HEK293 (cell line): Measurements from ENCODE around the gene PHACTR1.

Experiments
- GFI1B ChIP-seq: fragments of 450-650 bp; formaldehyde crosslinking; IDR thresholded peaks from 2 replicates; pipeline ENCODE4 v1.5.1; 2016; ENCODE audit warnings: missing biosample characterization, missing genetic modification characterization
- REPIN1 ChIP-seq: fragments of 450-650 bp; formaldehyde crosslinking; IDR thresholded peaks from 2 replicates; pipeline ENCODE4 v1.5.1; 2017; ENCODE audit warnings: missing biosample characterization, missing genetic modification characterization, low read depth
- YY1 ChIP-seq: fragments of 450-650 bp; formaldehyde crosslinking; IDR thresholded peaks from 2 replicates; pipeline ENCODE4 v1.5.1; 2018; ENCODE audit warnings: missing biosample characterization, missing genetic modification characterization
- ZBTB7A ChIP-seq: fragments of 450-650 bp; formaldehyde crosslinking; IDR thresholded peaks from 2 replicates; pipeline ENCODE4 v1.5.1; 2016; ENCODE audit warnings: low read depth, missing biosample characterization, missing genetic modification characterization
- ZFP41 ChIP-seq: fragments of 450-650 bp; formaldehyde crosslinking; IDR thresholded peaks from 2 replicates; pipeline ENCODE4 v1.5.1; 2016; ENCODE audit warnings: missing biosample characterization, missing genetic modification characterization, borderline replicate concordance
- ZNF114 ChIP-seq: fragments of 450-650 bp; formaldehyde crosslinking; IDR thresholded peaks from 2 replicates; pipeline ENCODE4 v1.5.0; 2017; ENCODE audit warnings: missing biosample characterization, missing genetic modification characterization
- ZNF274 ChIP-seq, 2 experiments: fragments of 200-500 bp in 1 of 2; fragments of 450-650 bp in 1 of 2; sonication (Bioruptor generic) in 1 of 2; formaldehyde crosslinking in 1 of 2; IDR thresholded peaks; 2 replicates each; pipeline versions ENCODE4 v1.5.1 to v1.6.1; 2014 to 2016; ENCODE audit warnings: borderline replicate concordance in 1 of 2, inconsistent platforms in 1 of 2, low read length in 1 of 2, missing biosample characterization in 1 of 2, missing genetic modification characterization in 1 of 2
- ZNF514 ChIP-seq: fragments of 450-650 bp; formaldehyde crosslinking; IDR thresholded peaks from 2 replicates; pipeline ENCODE4 v1.5.1; 2016; ENCODE audit warnings: missing biosample characterization, missing genetic modification characterization
- ZNF830 ChIP-seq: fragments of 450-650 bp; IDR thresholded peaks from 2 replicates; pipeline ENCODE4 v1.5.0; 2018; ENCODE audit warnings: missing biosample characterization, missing genetic modification characterization, low read depth, mild to moderate bottlenecking, moderate library complexity
- TF ChIP-seq, protein P1 (sequence below): fragments of 450-650 bp; formaldehyde crosslinking; IDR thresholded peaks from 2 replicates; pipeline ENCODE4 v1.5.1; 2016; ENCODE audit warnings: missing biosample characterization, missing genetic modification characterization
- TF ChIP-seq, protein P2 (sequence below): fragments of 450-650 bp; formaldehyde crosslinking; IDR thresholded peaks from 2 replicates; pipeline ENCODE4 v1.5.1; 2016; ENCODE audit warnings: missing biosample characterization, missing genetic modification characterization
- TF ChIP-seq, protein P3 (sequence below): fragments of 450-650 bp; formaldehyde crosslinking; IDR thresholded peaks from 2 replicates; pipeline ENCODE4 v1.5.1; 2016; ENCODE audit warnings: missing biosample characterization, missing genetic modification characterization
- TF ChIP-seq, protein P4 (sequence below): fragments of 450-650 bp; formaldehyde crosslinking; IDR thresholded peaks from 2 replicates; pipeline ENCODE4 v1.5.1; 2016; ENCODE audit warnings: missing biosample characterization, missing genetic modification characterization

DNA sequence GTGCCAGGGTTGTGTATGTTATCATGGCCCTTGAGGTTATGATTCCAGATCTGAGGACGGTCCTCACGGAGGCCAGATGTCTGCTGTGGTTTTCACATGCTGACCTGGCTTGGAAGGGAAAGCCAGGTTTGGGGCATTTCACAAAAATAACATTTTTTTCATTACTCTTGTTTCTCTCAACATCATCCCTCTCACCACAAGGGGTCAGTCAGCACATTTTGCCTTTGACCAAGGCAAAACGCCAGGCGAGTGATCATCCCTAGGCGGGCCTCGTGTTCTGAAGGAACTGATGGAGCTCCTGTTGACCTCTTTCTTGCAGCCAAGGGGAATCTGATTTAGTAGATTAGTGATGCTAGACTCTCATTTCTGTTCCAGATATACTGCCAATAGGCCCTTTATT, 478.3 kb downstream of the PHACTR1 start:
- TF ChIP-seq, protein P1, sequence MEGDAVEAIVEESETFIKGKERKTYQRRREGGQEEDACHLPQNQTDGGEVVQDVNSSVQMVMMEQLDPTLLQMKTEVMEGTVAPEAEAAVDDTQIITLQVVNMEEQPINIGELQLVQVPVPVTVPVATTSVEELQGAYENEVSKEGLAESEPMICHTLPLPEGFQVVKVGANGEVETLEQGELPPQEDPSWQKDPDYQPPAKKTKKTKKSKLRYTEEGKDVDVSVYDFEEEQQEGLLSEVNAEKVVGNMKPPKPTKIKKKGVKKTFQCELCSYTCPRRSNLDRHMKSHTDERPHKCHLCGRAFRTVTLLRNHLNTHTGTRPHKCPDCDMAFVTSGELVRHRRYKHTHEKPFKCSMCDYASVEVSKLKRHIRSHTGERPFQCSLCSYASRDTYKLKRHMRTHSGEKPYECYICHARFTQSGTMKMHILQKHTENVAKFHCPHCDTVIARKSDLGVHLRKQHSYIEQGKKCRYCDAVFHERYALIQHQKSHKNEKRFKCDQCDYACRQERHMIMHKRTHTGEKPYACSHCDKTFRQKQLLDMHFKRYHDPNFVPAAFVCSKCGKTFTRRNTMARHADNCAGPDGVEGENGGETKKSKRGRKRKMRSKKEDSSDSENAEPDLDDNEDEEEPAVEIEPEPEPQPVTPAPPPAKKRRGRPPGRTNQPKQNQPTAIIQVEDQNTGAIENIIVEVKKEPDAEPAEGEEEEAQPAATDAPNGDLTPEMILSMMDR (tag by site-specific recombination) = no peak
- TF ChIP-seq ZNF114 (tag by site-specific recombination) = no peak
- no peak for TF ChIP-seq ZNF274 (IDR thresholded peaks at IDR 0.05; ENCODE audit: low read length)
- no peak for TF ChIP-seq ZNF274 (tag by site-specific recombination; IDR thresholded peaks at IDR 0.05; ENCODE audit: borderline replicate concordance)
- TF ChIP-seq YY1 (tag by site-specific recombination) = no peak
- TF ChIP-seq, protein P2, sequence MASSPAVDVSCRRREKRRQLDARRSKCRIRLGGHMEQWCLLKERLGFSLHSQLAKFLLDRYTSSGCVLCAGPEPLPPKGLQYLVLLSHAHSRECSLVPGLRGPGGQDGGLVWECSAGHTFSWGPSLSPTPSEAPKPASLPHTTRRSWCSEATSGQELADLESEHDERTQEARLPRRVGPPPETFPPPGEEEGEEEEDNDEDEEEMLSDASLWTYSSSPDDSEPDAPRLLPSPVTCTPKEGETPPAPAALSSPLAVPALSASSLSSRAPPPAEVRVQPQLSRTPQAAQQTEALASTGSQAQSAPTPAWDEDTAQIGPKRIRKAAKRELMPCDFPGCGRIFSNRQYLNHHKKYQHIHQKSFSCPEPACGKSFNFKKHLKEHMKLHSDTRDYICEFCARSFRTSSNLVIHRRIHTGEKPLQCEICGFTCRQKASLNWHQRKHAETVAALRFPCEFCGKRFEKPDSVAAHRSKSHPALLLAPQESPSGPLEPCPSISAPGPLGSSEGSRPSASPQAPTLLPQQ (tag by site-specific recombination) = no peak
- TF ChIP-seq ZNF514 (tag by site-specific recombination) = no peak
- TF ChIP-seq, protein P3, sequence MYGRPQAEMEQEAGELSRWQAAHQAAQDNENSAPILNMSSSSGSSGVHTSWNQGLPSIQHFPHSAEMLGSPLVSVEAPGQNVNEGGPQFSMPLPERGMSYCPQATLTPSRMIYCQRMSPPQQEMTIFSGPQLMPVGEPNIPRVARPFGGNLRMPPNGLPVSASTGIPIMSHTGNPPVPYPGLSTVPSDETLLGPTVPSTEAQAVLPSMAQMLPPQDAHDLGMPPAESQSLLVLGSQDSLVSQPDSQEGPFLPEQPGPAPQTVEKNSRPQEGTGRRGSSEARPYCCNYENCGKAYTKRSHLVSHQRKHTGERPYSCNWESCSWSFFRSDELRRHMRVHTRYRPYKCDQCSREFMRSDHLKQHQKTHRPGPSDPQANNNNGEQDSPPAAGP = no peak
- no peak for TF ChIP-seq REPIN1 (tag by site-specific recombination)
- TF ChIP-seq, protein P4, sequence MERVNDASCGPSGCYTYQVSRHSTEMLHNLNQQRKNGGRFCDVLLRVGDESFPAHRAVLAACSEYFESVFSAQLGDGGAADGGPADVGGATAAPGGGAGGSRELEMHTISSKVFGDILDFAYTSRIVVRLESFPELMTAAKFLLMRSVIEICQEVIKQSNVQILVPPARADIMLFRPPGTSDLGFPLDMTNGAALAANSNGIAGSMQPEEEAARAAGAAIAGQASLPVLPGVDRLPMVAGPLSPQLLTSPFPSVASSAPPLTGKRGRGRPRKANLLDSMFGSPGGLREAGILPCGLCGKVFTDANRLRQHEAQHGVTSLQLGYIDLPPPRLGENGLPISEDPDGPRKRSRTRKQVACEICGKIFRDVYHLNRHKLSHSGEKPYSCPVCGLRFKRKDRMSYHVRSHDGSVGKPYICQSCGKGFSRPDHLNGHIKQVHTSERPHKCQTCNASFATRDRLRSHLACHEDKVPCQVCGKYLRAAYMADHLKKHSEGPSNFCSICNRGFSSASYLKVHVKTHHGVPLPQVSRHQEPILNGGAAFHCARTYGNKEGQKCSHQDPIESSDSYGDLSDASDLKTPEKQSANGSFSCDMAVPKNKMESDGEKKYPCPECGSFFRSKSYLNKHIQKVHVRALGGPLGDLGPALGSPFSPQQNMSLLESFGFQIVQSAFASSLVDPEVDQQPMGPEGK (tag by site-specific recombination) = no peak
- TF ChIP-seq GFI1B (tag by site-specific recombination) = no peak
- TF ChIP-seq ZBTB7A (tag by site-specific recombination) = no peak
- TF ChIP-seq ZNF830 (tag by site-specific recombination) = no peak
- no peak for TF ChIP-seq ZFP41 (tag by site-specific recombination)
